ENCODE results near the gene CALY.
"Not testable (repeated sequence)": the region's sequence is repeated elsewhere in the genome, so short reads cannot be mapped to it uniquely, and the experiment has no call there.

The CALY gene

GRCh38 chr10:133368153-133368552, 31.5 kb upstream of the CALY start:
- TF ChIP-seq HDGF (IDR thresholded peaks at IDR 0.05; ENCODE audit: borderline replicate concordance): no peak
- TF ChIP-seq ARNT (IDR thresholded peaks at IDR 0.05): no peak
- TF ChIP-seq FOXA1 (IDR thresholded peaks at IDR 0.05): no peak
- TF ChIP-seq BHLHE40 (IDR thresholded peaks at IDR 0.05; ENCODE audit: borderline replicate concordance): no peak
- no peak for TF ChIP-seq ELF4 (IDR thresholded peaks at IDR 0.05)
- no peak for TF ChIP-seq NFRKB (IDR thresholded peaks at IDR 0.05)
- TF ChIP-seq L3MBTL2 (conservative IDR thresholded peaks at IDR 0.05): no peak
- no peak for TF ChIP-seq FOXK2 (IDR thresholded peaks at IDR 0.05)
- TF ChIP-seq TARDBP (IDR thresholded peaks at IDR 0.05): no peak
- TF ChIP-seq ZNF384 (IDR thresholded peaks at IDR 0.05): no peak
- TF ChIP-seq SUZ12 (IDR thresholded peaks at IDR 0.05): no peak
- TF ChIP-seq SP1 (IDR thresholded peaks at IDR 0.05): no peak
- TF ChIP-seq CTBP1 (IDR thresholded peaks at IDR 0.05; ENCODE audit: borderline replicate concordance): no peak
- no peak for TF ChIP-seq LEF1 (IDR thresholded peaks at IDR 0.05; ENCODE audit: borderline replicate concordance)
- POLR2A ChIA-PET: interaction anchor here (0.9 kb wide), 1 partner anchor 10 kb away, joined by 3 read pairs; the partner anchor contains the start of gene FUOM
- CTCF ChIA-PET: no interaction called here
- no peak for DNase-seq (ENCODE audit: extremely low spot score)

GRCh38 chr10:133367461-133367860, 30.8 kb upstream of the CALY start:
- CTCF ChIA-PET; POLR2A ChIA-PET; DNase-seq (ENCODE audit: extremely low spot score): not testable (repeated sequence)

GRCh38 chr10:133366751-133367150, 30.1 kb upstream of the CALY start:
- TF ChIP-seq TARDBP (IDR thresholded peaks at IDR 0.05) (no peak), FOXM1 (IDR thresholded peaks at IDR 0.05; ENCODE audit: borderline replicate concordance) (no peak), BHLHE40 (IDR thresholded peaks at IDR 0.05; ENCODE audit: borderline replicate concordance) (no peak), FOXA1 (IDR thresholded peaks at IDR 0.05) (no peak), HDGF (IDR thresholded peaks at IDR 0.05; ENCODE audit: borderline replicate concordance) (no peak), ARNT (IDR thresholded peaks at IDR 0.05) (no peak), LEF1 (IDR thresholded peaks at IDR 0.05; ENCODE audit: borderline replicate concordance) (no peak), NFRKB (IDR thresholded peaks at IDR 0.05) (no peak), FOXK2 (IDR thresholded peaks at IDR 0.05) (no peak), PKNOX1 (IDR thresholded peaks at IDR 0.05) (no peak)
- DNase-seq (ENCODE audit: extremely low spot score): no peak
- ChIA-PET POLR2A (no interaction called here), CTCF (no interaction called here)

- CTCF ChIA-PET: no interaction called here
Measured at GRCh38 chr10:133366130-133366478, 29.4 kb upstream of the CALY start.

GRCh38 chr10:133365461-133366129, 28.9 kb upstream of the CALY start:
- POLR2A ChIA-PET: no interaction called here
- no peak for DNase-seq (ENCODE audit: extremely low spot score)
- CTCF ChIA-PET: no interaction called here
- TF ChIP-seq LEF1 (IDR thresholded peaks at IDR 0.05; ENCODE audit: borderline replicate concordance): no peak
- TF ChIP-seq FOXK2 (IDR thresholded peaks at IDR 0.05): no peak
- no peak for TF ChIP-seq TARDBP (IDR thresholded peaks at IDR 0.05)
- no peak for TF ChIP-seq BHLHE40 (IDR thresholded peaks at IDR 0.05; ENCODE audit: borderline replicate concordance)
- TF ChIP-seq NFRKB (IDR thresholded peaks at IDR 0.05): no peak
- no peak for TF ChIP-seq CTBP1 (IDR thresholded peaks at IDR 0.05; ENCODE audit: borderline replicate concordance)
- no peak for TF ChIP-seq ELF4 (IDR thresholded peaks at IDR 0.05)
- TF ChIP-seq ARNT (IDR thresholded peaks at IDR 0.05): no peak

More at GRCh38 chr10:133366130-133366478, 29.4 kb upstream of the CALY start:
- POLR2A ChIA-PET: no interaction called here
- no peak for DNase-seq (ENCODE audit: extremely low spot score)
- TF ChIP-seq LEF1 (IDR thresholded peaks at IDR 0.05; ENCODE audit: borderline replicate concordance) (no peak), FOXA1 (IDR thresholded peaks at IDR 0.05) (no peak), TARDBP (IDR thresholded peaks at IDR 0.05) (no peak), SUZ12 (IDR thresholded peaks at IDR 0.05) (no peak), ELF4 (IDR thresholded peaks at IDR 0.05) (no peak), ARNT (IDR thresholded peaks at IDR 0.05) (no peak), SP1 (IDR thresholded peaks at IDR 0.05) (no peak), HDGF (IDR thresholded peaks at IDR 0.05; ENCODE audit: borderline replicate concordance) (no peak), BHLHE40 (IDR thresholded peaks at IDR 0.05; ENCODE audit: borderline replicate concordance) (no peak), FOXK2 (IDR thresholded peaks at IDR 0.05) (no peak)

GRCh38 chr10:133364645-133365431, 28.1 kb upstream of the CALY start:
- TF ChIP-seq SUZ12 (IDR thresholded peaks at IDR 0.05) (no peak), ARNT (IDR thresholded peaks at IDR 0.05) (no peak), BHLHE40 (IDR thresholded peaks at IDR 0.05; ENCODE audit: borderline replicate concordance) (no peak), L3MBTL2 (conservative IDR thresholded peaks at IDR 0.05) (no peak), LEF1 (IDR thresholded peaks at IDR 0.05; ENCODE audit: borderline replicate concordance) (no peak), ZNF384 (IDR thresholded peaks at IDR 0.05) (no peak), TARDBP (IDR thresholded peaks at IDR 0.05) (no peak), ELF4 (IDR thresholded peaks at IDR 0.05) (no peak), NFRKB (IDR thresholded peaks at IDR 0.05) (no peak), HDGF (IDR thresholded peaks at IDR 0.05; ENCODE audit: borderline replicate concordance) (no peak), FOXM1 (IDR thresholded peaks at IDR 0.05; ENCODE audit: borderline replicate concordance) (no peak), PKNOX1 (IDR thresholded peaks at IDR 0.05) (no peak), SP1 (IDR thresholded peaks at IDR 0.05) (no peak), FOXK2 (IDR thresholded peaks at IDR 0.05) (no peak), FOXA1 (IDR thresholded peaks at IDR 0.05) (no peak), CTBP1 (IDR thresholded peaks at IDR 0.05; ENCODE audit: borderline replicate concordance) (no peak)
- ChIA-PET CTCF (interaction anchor here (0.6 kb wide), 1 partner anchor 35 kb away, joined by 3 read pairs; no protein-coding TSS in a partner anchor), POLR2A (interaction anchor here (1.0 kb wide), 1 partner anchor 8 kb away, joined by 3 read pairs; the partner anchor contains the start of gene ECHS1)
- DNase-seq (ENCODE audit: extremely low spot score): no peak
